DND-41 (cell line): ENCODE results near the gene CERS5.

Source experiments
- ATAC-seq: fragments of 200-7000 bp; cut with Tn5 transposase; 3 replicates; pipeline ENCODE4 v1.9.1; 2021; ENCODE audit warnings: low read depth; ENCODE audit not compliant: insufficient read depth
- DNase-seq: peaks from one replicate; pipeline ENCODE4 v3.0.0-alpha.2; 2020
- H2AFZ ChIP-seq: 2 replicates; pipeline ENCODE4 v1.6.0; 2012; ENCODE audit warnings: low read depth, low read length
- H3K27ac ChIP-seq: 2 replicates; pipeline ENCODE4 v1.5.1; 2012; ENCODE audit warnings: low read length, inconsistent platforms
- H3K27me3 ChIP-seq: fragments of 200-600 bp; sonication (generic); 2 replicates; pipeline ENCODE4 v1.6.0; 2012; ENCODE audit warnings: low read length, mild to moderate bottlenecking, inconsistent platforms; ENCODE audit not compliant: insufficient read depth, poor library complexity
- H3K36me3 ChIP-seq: 2 replicates; pipeline ENCODE4 v1.5.1; 2012; ENCODE audit warnings: low read length, inconsistent platforms; ENCODE audit not compliant: insufficient read depth
- H3K4me1 ChIP-seq: 2 replicates; pipeline ENCODE4 v1.5.1; 2012; ENCODE audit warnings: mild to moderate bottlenecking, low read length; ENCODE audit not compliant: insufficient read depth
- H3K4me2 ChIP-seq: 2 replicates; pipeline ENCODE4 v1.6.0; 2012; ENCODE audit warnings: mild to moderate bottlenecking, moderate library complexity, low read length, inconsistent platforms; ENCODE audit not compliant: insufficient read depth
- H3K4me3 ChIP-seq, 2 experiments: fragments of 200-600 bp in 1 of 2; shearing (Covaris generic) in 1 of 2; 2 replicates each; pipeline ENCODE4 v1.5.1; 2012 to 2016; ENCODE audit warnings: inconsistent platforms in 2 of 2, low read length in 2 of 2, mild to moderate bottlenecking in 2 of 2, low read depth in 1 of 2, moderate library complexity in 1 of 2
- H3K79me2 ChIP-seq: 2 replicates; pipeline ENCODE4 v1.6.0; 2012; ENCODE audit warnings: low read length, inconsistent platforms; ENCODE audit not compliant: insufficient read depth
- H3K9ac ChIP-seq: 2 replicates; pipeline ENCODE4 v1.6.0; 2012; ENCODE audit warnings: low read depth, mild to moderate bottlenecking, inconsistent platforms, low read length, moderate library complexity
- H3K9me3 ChIP-seq: 2 replicates; pipeline ENCODE4 v1.5.1; 2012; ENCODE audit warnings: low read length, moderate library complexity, mild to moderate bottlenecking, inconsistent platforms; ENCODE audit not compliant: insufficient read depth, severe bottlenecking
- H4K20me1 ChIP-seq: 2 replicates; pipeline ENCODE4 v1.6.0; 2012; ENCODE audit warnings: low read length; ENCODE audit not compliant: insufficient read depth
- CTCF ChIP-seq: IDR thresholded peaks from 2 replicates; pipeline ENCODE4 v1.5.1; 2012; ENCODE audit warnings: borderline replicate concordance, low read length, moderate library complexity, mild to moderate bottlenecking; ENCODE audit not compliant: poor library complexity, severe bottlenecking; ENCODE audit errors: extremely low read depth
- EZH2 ChIP-seq: IDR thresholded peaks from 3 replicates; pipeline ENCODE4 v1.6.1; 2012; ENCODE audit warnings: borderline replicate concordance, low read depth, mild to moderate bottlenecking, moderate library complexity, low read length, inconsistent platforms; ENCODE audit not compliant: severe bottlenecking

The CERS5 gene

DNA sequence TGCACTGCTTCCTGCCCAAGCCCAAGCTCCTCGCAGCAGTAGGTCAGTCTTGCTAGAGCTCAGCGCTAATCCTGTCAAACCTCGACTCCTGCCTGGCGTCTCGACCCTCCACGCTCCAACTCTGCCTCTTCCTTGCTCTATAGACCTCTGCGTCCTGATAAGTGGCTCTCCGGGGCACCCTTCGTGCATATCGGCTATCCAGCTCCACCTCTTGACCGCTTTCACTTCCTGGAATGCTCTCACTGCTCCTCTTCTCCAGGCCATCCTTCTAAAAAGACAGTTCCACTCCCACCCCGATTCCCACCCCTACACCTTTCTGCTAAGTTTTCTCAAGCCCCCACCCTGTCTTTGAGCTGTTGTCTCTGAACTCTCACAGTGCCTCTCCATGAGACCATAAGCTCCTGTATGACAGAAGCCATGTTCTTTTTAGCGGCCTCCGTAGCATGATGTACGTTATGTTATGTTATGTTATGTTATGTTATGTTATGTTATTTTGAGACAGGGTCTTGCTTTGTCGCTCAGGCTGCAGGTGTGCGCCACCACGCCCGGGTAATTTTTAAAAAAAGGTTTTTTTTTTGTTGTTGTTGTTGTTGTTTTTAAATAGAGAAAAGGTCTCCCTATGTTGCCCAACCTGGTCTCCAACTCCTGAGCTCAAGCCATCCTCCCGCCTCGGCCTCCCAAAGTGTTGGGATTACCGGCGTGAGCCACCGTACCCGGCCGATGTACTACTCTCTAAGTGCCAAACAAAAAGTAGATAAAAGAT, 54.5 kb downstream of the CERS5 start:
- H3K9me3 ChIP-seq: no peaks in the 10 kb centered on the region
- peak overlapping the region; percentile 92 to 98 for H3K4me3 ChIP-seq
- ATAC-seq: no peak; the same call in 2 of the 3 replicates
- H2AFZ ChIP-seq: peak overlapping the region; percentile 89
- H3K27ac ChIP-seq: peak overlapping the region; percentile 86
- TF ChIP-seq EZH2 (no peak), CTCF (no peak)
- H3K4me1 ChIP-seq: peaks cover 33% of the 10 kb centered on the region
- H3K4me2 ChIP-seq: peak overlapping the region; percentile 85
- peaks cover 18% of the 10 kb centered on the region for H3K36me3 ChIP-seq
- H3K27me3 ChIP-seq: no peaks in the 10 kb centered on the region
- H4K20me1 ChIP-seq: peaks cover 2% of the 10 kb centered on the region
- DNase-seq: no peak
- peak overlapping the region; percentile 70 for H3K9ac ChIP-seq
- peaks cover 52% of the 10 kb centered on the region for H3K79me2 ChIP-seq

- ATAC-seq (peak; percentile 88), DNase-seq (peak; percentile 99)
- TF ChIP-seq EZH2 (no peak), CTCF (peak; percentile 97)
- Histone ChIP-seq H3K4me1 (peaks cover 33% of the 10 kb centered on the region), H3K9me3 (no peaks in the 10 kb centered on the region), H3K36me3 (peaks cover 18% of the 10 kb centered on the region), H3K27me3 (no peaks in the 10 kb centered on the region), H4K20me1 (peaks cover 2% of the 10 kb centered on the region), H3K79me2 (peaks cover 46% of the 10 kb centered on the region), H3K9ac (peak within 1 kb of the TSS; percentile 70), H3K4me2 (peak within 1 kb of the TSS; percentile 85), H3K4me3 (peak within 1 kb of the TSS; percentile 92 to 98), H3K27ac (peak within 1 kb of the TSS; percentile 86), H2AFZ (peak within 1 kb of the TSS; percentile 89)
Measured at GRCh38 chr12:50111693-50112455, 55.3 kb downstream of the CERS5 start, which contains the start of gene COX14. Gene COX14, plus strand, starts transcription at chr12:50112236. Its CDS starts 7,808 bp downstream, at chr12:50120044.

DNA sequence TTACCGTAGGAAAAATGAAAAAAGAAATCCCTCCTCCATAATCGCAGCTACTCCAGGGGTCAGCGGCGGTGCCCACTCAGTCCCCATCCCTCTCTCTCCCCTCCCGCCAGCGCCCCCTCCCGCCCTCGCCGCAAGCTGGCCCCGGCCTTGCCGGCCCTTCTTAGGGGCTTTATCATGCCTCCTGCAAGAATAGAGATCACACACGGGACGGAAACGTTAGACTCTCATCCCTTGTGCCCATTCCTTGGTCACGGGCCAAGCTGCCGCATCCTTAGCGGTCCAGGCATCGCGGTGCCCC, 55.8 kb downstream of the CERS5 start:
- H3K79me2 ChIP-seq: peaks cover 41% of the 10 kb centered on the region
- peaks cover 2% of the 10 kb centered on the region for H4K20me1 ChIP-seq
- ATAC-seq: no peak
- 0 out of 2 replicates have a peak overlapping the region, but pooled peaks have one; percentile 48 for H3K27ac ChIP-seq
- H3K36me3 ChIP-seq: peaks cover 13% of the 10 kb centered on the region
- peak overlapping the region in 1 of 2 experiments; percentile 57; a peak in 2 of 4 replicates for H3K4me3 ChIP-seq
- H3K27me3 ChIP-seq: no peaks in the 10 kb centered on the region
- peak overlapping the region; percentile 80 for H2AFZ ChIP-seq
- no peaks in the 10 kb centered on the region for H3K9me3 ChIP-seq
- peak overlapping the region; percentile 42 for H3K9ac ChIP-seq
- H3K4me2 ChIP-seq: peak overlapping the region; percentile 80
- DNase-seq: no peak
- no peak for TF ChIP-seq CTCF
- TF ChIP-seq EZH2: no peak
- peaks cover 33% of the 10 kb centered on the region for H3K4me1 ChIP-seq
